ENCODE measurements around the gene DLK1. TPM values are rescaled to one million over a fixed set of nuclear protein-coding genes. Genes with fewer than 3 reads are reported as not detected.
A peak's percentile ranks its signal among the peaks of the same experiment; 100 is the strongest.

Gene DLK1
- total and polyA plus RNA-seq, 8 donors: 0.25 to 1.7 (median 1.6) TPM; not detected in 1

GRCh38 chr14:100683578-100683977 is 43.1 kb upstream of the DLK1 start:
- peak in 1 of 4 donors; percentile 24 for DNase-seq
- H3K4me1 ChIP-seq: peaks cover 4 to 26% of the 10 kb centered on the region in 2 donors

GRCh38 chr14:100684154-100684553 is 42.5 kb upstream of the DLK1 start:
- intact Hi-C loops (cut with DNase I): no loop called here
- ATAC-seq: no peak

More at GRCh38 chr14:100683578-100683977, 43.1 kb upstream of the DLK1 start:
- no peaks in the 10 kb centered on the region for H3K9me3 ChIP-seq
- H3K27ac ChIP-seq: no peak overlapping the region
- TF ChIP-seq CTCF (IDR thresholded peaks at IDR 0.05): no peak
- no peak for ATAC-seq
- no peak overlapping the region for H3K4me3 ChIP-seq
- peaks cover 0 to 2% of the 10 kb centered on the region in 2 donors for H3K27me3 ChIP-seq
- H3K36me3 ChIP-seq: no peaks in the 10 kb centered on the region
- intact Hi-C loops (cut with DNase I): no loop called here

GRCh38 chr14:100684961-100685360 is 41.7 kb upstream of the DLK1 start:
- ATAC-seq: no peak

More at GRCh38 chr14:100684154-100684553, 42.5 kb upstream of the DLK1 start:
- no peaks in the 10 kb centered on the region for H3K36me3 ChIP-seq
- H3K9me3 ChIP-seq: no peaks in the 10 kb centered on the region
- peaks cover 0 to 8% of the 10 kb centered on the region in 2 donors for H3K27me3 ChIP-seq
- H3K4me1 ChIP-seq: peaks cover 4 to 23% of the 10 kb centered on the region in 2 donors
- no peak for TF ChIP-seq CTCF (IDR thresholded peaks at IDR 0.05)
- DNase-seq: no peak
- no peak overlapping the region for H3K4me3 ChIP-seq
- H3K27ac ChIP-seq: no peak overlapping the region

GRCh38 chr14:100686858-100687257 is 39.8 kb upstream of the DLK1 start:
- Histone ChIP-seq H3K27me3 (peaks cover 0 to 16% of the 10 kb centered on the region in 2 donors), H3K4me1 (peaks cover 0 to 8% of the 10 kb centered on the region in 2 donors), H3K4me3 (no peak overlapping the region), H3K36me3 (no peaks in the 10 kb centered on the region), H3K9me3 (no peaks in the 10 kb centered on the region), H3K27ac (no peak overlapping the region)
- no peak for ATAC-seq
- DNase-seq: peak in 1 of 4 donors; percentile 31
- intact Hi-C loops (cut with DNase I): no loop called here
- no peak for TF ChIP-seq CTCF (IDR thresholded peaks at IDR 0.05)

More at GRCh38 chr14:100684961-100685360, 41.7 kb upstream of the DLK1 start:
- Histone ChIP-seq H3K36me3 (no peaks in the 10 kb centered on the region), H3K4me1 (peaks cover 4 to 21% of the 10 kb centered on the region in 2 donors), H3K4me3 (no peak overlapping the region), H3K27ac (no peak overlapping the region), H3K9me3 (no peaks in the 10 kb centered on the region), H3K27me3 (peaks cover 0 to 8% of the 10 kb centered on the region in 2 donors)
- intact Hi-C loops (cut with DNase I): no loop called here
- peak in 1 of 4 donors; percentile 34 for DNase-seq
- no peak for TF ChIP-seq CTCF (IDR thresholded peaks at IDR 0.05)

GRCh38 chr14:100687386-100687785 is 39.3 kb upstream of the DLK1 start:
- no peaks in the 10 kb centered on the region for H3K36me3 ChIP-seq
- no peak for TF ChIP-seq CTCF (IDR thresholded peaks at IDR 0.05)
- H3K27ac ChIP-seq: no peak overlapping the region
- intact Hi-C loops (cut with DNase I): no loop called here
- ATAC-seq: no peak
- H3K4me1 ChIP-seq: peaks cover 0 to 8% of the 10 kb centered on the region in 2 donors
- no peak overlapping the region for H3K4me3 ChIP-seq
- H3K27me3 ChIP-seq: peaks cover 0 to 19% of the 10 kb centered on the region in 2 donors
- no peaks in the 10 kb centered on the region for H3K9me3 ChIP-seq
- DNase-seq: peak in 1 of 4 donors; percentile 71
